Activated T-cell treated with anti-CD3 and anti-CD28 coated beads, Interleukin-2, amount 50 U/mL, for 72 hours (primary cell): Measurements from ENCODE around the gene MYO3A. TPM values are rescaled to one million over a fixed set of nuclear protein-coding genes. Genes with fewer than 3 reads are reported as not detected.

Source experiments
- ATAC-seq, 2 donors: fragments of 150-1000 bp; cut with Tn5 transposase; replicated peaks in 1 of 2; 2 replicates each; pipeline ENCODE4 v1.10.0; 2021; ENCODE audit warnings: moderate library complexity in 2 of 2, mild to moderate bottlenecking in 1 of 2
- DNase-seq, 2 donors: peaks; one replicate each; pipeline ENCODE4 v3.0.0; 2021 to 2022; ENCODE audit warnings: mixed read lengths in 1 of 2
- H3K27ac Mint-ChIP-seq: one replicate; pipeline ENCODE4 v1.8.0; 2022; ENCODE audit warnings: mild to moderate bottlenecking, moderate library complexity, mixed read lengths
- H3K27me3 Mint-ChIP-seq: one replicate; pipeline ENCODE4 v1.8.0; 2022; ENCODE audit warnings: low read depth, mixed read lengths
- H3K36me3 Mint-ChIP-seq, 2 donors: one replicate each; pipeline ENCODE4 v1.8.0; 2022; ENCODE audit warnings: mixed read lengths in 2 of 2, mild to moderate bottlenecking in 1 of 2; ENCODE audit not compliant: insufficient read depth in 2 of 2
- H3K4me1 Mint-ChIP-seq: one replicate; pipeline ENCODE4 v1.8.0; 2022; ENCODE audit warnings: low read depth, mixed read lengths
- H3K4me3 Mint-ChIP-seq, 2 donors: one replicate each; pipeline ENCODE4 v1.8.0; 2022; ENCODE audit warnings: mild to moderate bottlenecking in 2 of 2, mixed read lengths in 2 of 2, moderate library complexity in 2 of 2
- H3K9me3 Mint-ChIP-seq, 2 donors: one replicate each; pipeline ENCODE4 v1.8.0; 2022; ENCODE audit warnings: mixed read lengths in 2 of 2
- total RNA-seq, 2 donors: library from RNA; stranded (reverse); gene quantifications; one replicate each; pipeline ENCODE4 v1.2.3, GENCODE V29; 2022

The MYO3A gene
- total RNA-seq, 2 donors from 2014 or later, result not detected

- ATAC-seq, result no peak
- Mint-ChIP-seq H3K27ac (no peak overlapping the region), H3K4me3 (no peak overlapping the region), H3K9me3 (no peaks in the 10 kb centered on the region), H3K27me3 (peaks cover 39% of the 10 kb centered on the region), H3K36me3 (peaks cover 0 to 3% of the 10 kb centered on the region in 2 donors), H3K4me1 (peaks cover 6% of the 10 kb centered on the region)
- no peak for DNase-seq
Measured at GRCh38 chr10:25938405-25938804, 4.4 kb downstream of the MYO3A start.

- H3K36me3 Mint-ChIP-seq, result no peaks in the 10 kb centered on the region
- ATAC-seq (no peak), DNase-seq (no peak)
- H3K4me1 Mint-ChIP-seq, result no peaks in the 10 kb centered on the region
- peaks cover 33% of the 10 kb centered on the region for H3K27me3 Mint-ChIP-seq
- H3K9me3 Mint-ChIP-seq, result peaks cover 3 to 7% of the 10 kb centered on the region in 2 donors
- no peak overlapping the region for H3K27ac Mint-ChIP-seq
- no peak overlapping the region for H3K4me3 Mint-ChIP-seq
Measured at GRCh38 chr10:25944771-25945170, 10.7 kb downstream of the MYO3A start.

GRCh38 chr10:25952857-25953256 is 18.8 kb downstream of the MYO3A start:
- Mint-ChIP-seq H3K36me3 (no peaks in the 10 kb centered on the region), H3K27me3 (no peaks in the 10 kb centered on the region), H3K27ac (no peak overlapping the region), H3K4me1 (no peaks in the 10 kb centered on the region), H3K9me3 (peaks cover 4% of the 10 kb centered on the region in 2 donors), H3K4me3 (no peak overlapping the region)
- ATAC-seq (no peak), DNase-seq (no peak)

DNA sequence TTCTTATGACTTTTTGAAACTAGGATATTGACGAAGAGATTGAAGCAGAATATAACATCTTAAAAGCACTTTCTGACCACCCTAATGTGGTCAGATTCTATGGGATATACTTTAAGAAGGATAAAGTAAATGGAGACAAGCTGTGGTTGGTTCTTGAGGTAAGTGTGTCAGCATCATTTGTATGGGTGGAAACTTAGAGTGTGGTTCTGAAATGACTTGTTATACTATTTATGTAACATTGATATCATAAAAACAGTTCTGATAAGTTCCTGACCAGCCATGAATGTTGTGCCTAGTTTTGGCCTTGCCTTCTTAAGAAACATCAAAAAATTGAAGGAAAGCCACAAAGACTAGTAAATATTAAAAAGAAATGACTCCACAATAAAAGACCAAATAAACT is 20.8 kb downstream of the MYO3A start:
- ATAC-seq (no peak), DNase-seq (no peak)
- no peaks in the 10 kb centered on the region for H3K36me3 Mint-ChIP-seq
- no peak overlapping the region for H3K27ac Mint-ChIP-seq
- H3K9me3 Mint-ChIP-seq, result peaks cover 3 to 5% of the 10 kb centered on the region in 2 donors
- H3K27me3 Mint-ChIP-seq, result no peaks in the 10 kb centered on the region
- H3K4me3 Mint-ChIP-seq, result no peak overlapping the region
- no peaks in the 10 kb centered on the region for H3K4me1 Mint-ChIP-seq

GRCh38 chr10:25959540-25960232 is 25.7 kb downstream of the MYO3A start:
- Mint-ChIP-seq H3K36me3 (no peaks in the 10 kb centered on the region), H3K4me3 (no peak overlapping the region), H3K27ac (no peak overlapping the region), H3K4me1 (no peaks in the 10 kb centered on the region), H3K9me3 (peaks cover 3 to 5% of the 10 kb centered on the region in 2 donors), H3K27me3 (peaks cover 6% of the 10 kb centered on the region)
- no peak for DNase-seq
- no peak for ATAC-seq

- H3K27me3 Mint-ChIP-seq, result peaks cover 14% of the 10 kb centered on the region
- H3K4me1 Mint-ChIP-seq, result no peaks in the 10 kb centered on the region
- no peak overlapping the region for H3K4me3 Mint-ChIP-seq
- DNase-seq (no peak), ATAC-seq (no peak)
- peaks cover 0 to 2% of the 10 kb centered on the region in 2 donors for H3K36me3 Mint-ChIP-seq
- H3K9me3 Mint-ChIP-seq, result no peaks in the 10 kb centered on the region
- no peak overlapping the region for H3K27ac Mint-ChIP-seq
Measured at GRCh38 chr10:25965584-25965983, 31.6 kb downstream of the MYO3A start.

DNA sequence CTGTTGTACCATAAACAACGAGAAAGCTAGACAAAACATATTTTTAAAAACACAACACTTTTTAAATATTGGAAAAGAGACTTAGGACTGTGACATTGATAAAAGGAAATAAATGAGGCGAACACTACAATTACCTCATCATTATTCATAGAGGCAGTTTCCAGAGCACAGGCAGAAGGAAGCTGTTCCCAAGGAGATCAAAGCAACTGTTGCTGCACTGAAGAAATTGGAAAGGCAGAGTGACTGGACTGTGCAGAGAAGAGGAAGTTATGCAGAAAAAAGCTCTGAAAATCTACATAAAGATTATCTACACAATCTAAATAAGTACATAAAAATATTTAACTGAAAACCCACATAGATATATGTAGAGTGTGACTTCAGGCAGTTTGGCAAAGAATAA is 32.8 kb downstream of the MYO3A start:
- Mint-ChIP-seq H3K36me3 (peaks cover 0 to 2% of the 10 kb centered on the region in 2 donors), H3K27me3 (peaks cover 14% of the 10 kb centered on the region), H3K4me3 (no peak overlapping the region), H3K4me1 (no peaks in the 10 kb centered on the region), H3K27ac (no peak overlapping the region), H3K9me3 (no peaks in the 10 kb centered on the region)
- ATAC-seq (no peak), DNase-seq (no peak)

GRCh38 chr10:25972631-25973030 is 38.6 kb downstream of the MYO3A start:
- Mint-ChIP-seq H3K4me1 (no peaks in the 10 kb centered on the region), H3K27ac (no peak overlapping the region), H3K9me3 (no peaks in the 10 kb centered on the region), H3K4me3 (no peak overlapping the region), H3K27me3 (peaks cover 4% of the 10 kb centered on the region), H3K36me3 (peaks cover 0 to 2% of the 10 kb centered on the region in 2 donors)
- no peak for ATAC-seq
- DNase-seq, result no peak

- DNase-seq (no peak), ATAC-seq (no peak)
- Mint-ChIP-seq H3K36me3 (no peaks in the 10 kb centered on the region), H3K27ac (no peak overlapping the region), H3K9me3 (no peaks in the 10 kb centered on the region), H3K27me3 (peaks cover 5% of the 10 kb centered on the region), H3K4me3 (no peak overlapping the region), H3K4me1 (no peaks in the 10 kb centered on the region)
Measured at GRCh38 chr10:25974897-25975459, 40.9 kb downstream of the MYO3A start.

DNA sequence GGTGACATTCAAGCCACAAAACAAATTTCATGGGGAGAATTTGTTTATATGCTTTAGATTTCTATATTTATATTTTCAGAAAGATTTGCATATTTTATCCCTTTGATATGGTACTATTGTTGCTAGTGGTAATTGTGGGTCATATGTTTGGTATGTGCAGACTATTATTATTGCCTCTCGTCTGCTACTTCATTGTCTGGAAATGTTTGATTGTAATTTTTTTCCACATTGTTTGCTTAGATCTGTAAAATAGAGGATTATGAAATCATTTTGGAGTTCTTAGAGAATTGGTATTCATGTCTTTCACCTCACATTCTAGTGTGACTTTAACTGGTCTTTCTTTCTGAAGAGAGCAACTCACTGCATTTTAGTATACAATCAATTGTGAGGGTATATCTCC is 44.7 kb downstream of the MYO3A start:
- Mint-ChIP-seq H3K36me3 (no peaks in the 10 kb centered on the region), H3K4me3 (no peak overlapping the region), H3K9me3 (peaks cover 2 to 5% of the 10 kb centered on the region in 2 donors), H3K27me3 (peaks cover 5% of the 10 kb centered on the region), H3K27ac (no peak overlapping the region), H3K4me1 (no peaks in the 10 kb centered on the region)
- ATAC-seq, result no peak
- no peak for DNase-seq

GRCh38 chr10:25982107-25982506 is 48.1 kb downstream of the MYO3A start:
- no peak for DNase-seq
- Mint-ChIP-seq H3K9me3 (peaks cover 4 to 7% of the 10 kb centered on the region in 2 donors), H3K4me1 (no peaks in the 10 kb centered on the region), H3K36me3 (no peaks in the 10 kb centered on the region), H3K27ac (no peak overlapping the region), H3K27me3 (peaks cover 5% of the 10 kb centered on the region), H3K4me3 (no peak overlapping the region)
- no peak for ATAC-seq

DNA sequence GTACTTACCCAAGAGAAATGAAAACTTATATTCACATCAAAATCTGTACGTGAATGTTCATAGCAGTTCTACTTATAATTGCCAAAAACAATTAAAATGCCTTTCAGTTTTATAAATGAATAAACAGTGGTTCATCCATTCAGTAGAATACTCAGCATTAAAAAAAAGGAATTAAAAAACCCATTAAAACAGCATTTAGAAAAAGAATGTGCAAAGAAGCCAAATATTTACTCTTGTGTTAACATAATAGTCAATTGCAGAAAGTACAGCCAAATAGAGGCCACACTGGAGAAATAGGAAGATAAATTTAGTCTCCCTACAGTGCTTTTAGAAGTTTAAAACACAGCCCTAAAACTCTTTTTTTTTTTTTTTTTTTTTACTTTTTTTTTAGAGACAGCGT is 54.6 kb downstream of the MYO3A start:
- H3K4me3 Mint-ChIP-seq, result no peak overlapping the region
- H3K9me3 Mint-ChIP-seq, result peaks cover 1 to 3% of the 10 kb centered on the region in 2 donors
- ATAC-seq, result no peak
- H3K27ac Mint-ChIP-seq, result no peak overlapping the region
- no peaks in the 10 kb centered on the region for H3K4me1 Mint-ChIP-seq
- no peaks in the 10 kb centered on the region for H3K36me3 Mint-ChIP-seq
- no peaks in the 10 kb centered on the region for H3K27me3 Mint-ChIP-seq
- no peak for DNase-seq

GRCh38 chr10:25989951-25990350 is 55.9 kb downstream of the MYO3A start:
- peaks cover 1 to 3% of the 10 kb centered on the region in 2 donors for H3K9me3 Mint-ChIP-seq
- DNase-seq (no peak), ATAC-seq (no peak)
- H3K4me3 Mint-ChIP-seq, result no peak overlapping the region
- no peaks in the 10 kb centered on the region for H3K36me3 Mint-ChIP-seq
- H3K27me3 Mint-ChIP-seq, result no peaks in the 10 kb centered on the region
- H3K4me1 Mint-ChIP-seq, result no peaks in the 10 kb centered on the region
- H3K27ac Mint-ChIP-seq, result no peak overlapping the region
